Activated CD4-positive, alpha-beta T cell treated with anti-CD3 and anti-CD28 coated beads for 36 hours (primary cell): ENCODE results near the gene NUFIP1. TPM values are rescaled to one million over a fixed set of nuclear protein-coding genes. Genes with fewer than 3 reads are reported as not detected.
"Not testable (repeated sequence)": the region's sequence is repeated elsewhere in the genome, so short reads cannot be mapped to it uniquely, and the experiment has no call there.

Experiments
- ATAC-seq: fragments of 200-7000 bp; cut with Tn5 transposase; one replicate; pipeline ENCODE4 v1.10.0; 2021; ENCODE audit warnings: mild to moderate bottlenecking, moderate library complexity
- CTCF ChIA-PET: fragments of 350-600 bp; sonication (Branson Sonifier 250); formaldehyde crosslinking; loops from one replicate; lab custom pipeline; 2021; ENCODE audit warnings: antibody characterized with exemption; lab: Charles Lee
- POLR2A ChIA-PET: fragments of 350-600 bp; sonication (Branson Sonifier 250); formaldehyde crosslinking; loops from one replicate; lab custom pipeline; 2021; ENCODE audit warnings: antibody characterized with exemption, inconsistent platforms; lab: Charles Lee
- DNase-seq: peaks from one replicate; pipeline ENCODE4 v3.0.0-alpha.2; 2020
- H3K27ac Mint-ChIP-seq: one replicate; pipeline ENCODE4 v1.8.0; 2021; ENCODE audit warnings: mixed read lengths
- H3K27me3 Mint-ChIP-seq: one replicate; pipeline ENCODE4 v1.8.0; 2021; ENCODE audit warnings: mixed read lengths
- H3K36me3 Mint-ChIP-seq: one replicate; pipeline ENCODE4 v1.8.0; 2021; ENCODE audit warnings: low read depth, mixed read lengths
- H3K4me1 Mint-ChIP-seq: one replicate; pipeline ENCODE4 v1.8.0; 2021; ENCODE audit warnings: mixed read lengths
- H3K4me3 Mint-ChIP-seq: one replicate; pipeline ENCODE4 v1.8.0; 2021; ENCODE audit warnings: mild to moderate bottlenecking, moderate library complexity, mixed read lengths
- H3K9me3 Mint-ChIP-seq: one replicate; pipeline ENCODE4 v1.8.0; 2021; ENCODE audit warnings: low read depth, mixed read lengths
- intact Hi-C, 2 experiments: fragments of 100-400 bp; cut with DNase I in 1 of 2; cut with micrococcal nuclease in 1 of 2; formaldehyde crosslinking; loops; one replicate each; pipeline versions ENCODE4 v1.14.2 to v1.15.1; 2022 to 2024; cut with DNase I, micrococcal nuclease
- total RNA-seq, 2 experiments: library from RNA; stranded (reverse); gene quantifications; one replicate each; pipeline ENCODE4 v1.2.3, GENCODE V29; 2021

The NUFIP1 gene
- total RNA-seq, 2 experiments from 2014 or later = 10.1 to 13.6 TPM

DNA sequence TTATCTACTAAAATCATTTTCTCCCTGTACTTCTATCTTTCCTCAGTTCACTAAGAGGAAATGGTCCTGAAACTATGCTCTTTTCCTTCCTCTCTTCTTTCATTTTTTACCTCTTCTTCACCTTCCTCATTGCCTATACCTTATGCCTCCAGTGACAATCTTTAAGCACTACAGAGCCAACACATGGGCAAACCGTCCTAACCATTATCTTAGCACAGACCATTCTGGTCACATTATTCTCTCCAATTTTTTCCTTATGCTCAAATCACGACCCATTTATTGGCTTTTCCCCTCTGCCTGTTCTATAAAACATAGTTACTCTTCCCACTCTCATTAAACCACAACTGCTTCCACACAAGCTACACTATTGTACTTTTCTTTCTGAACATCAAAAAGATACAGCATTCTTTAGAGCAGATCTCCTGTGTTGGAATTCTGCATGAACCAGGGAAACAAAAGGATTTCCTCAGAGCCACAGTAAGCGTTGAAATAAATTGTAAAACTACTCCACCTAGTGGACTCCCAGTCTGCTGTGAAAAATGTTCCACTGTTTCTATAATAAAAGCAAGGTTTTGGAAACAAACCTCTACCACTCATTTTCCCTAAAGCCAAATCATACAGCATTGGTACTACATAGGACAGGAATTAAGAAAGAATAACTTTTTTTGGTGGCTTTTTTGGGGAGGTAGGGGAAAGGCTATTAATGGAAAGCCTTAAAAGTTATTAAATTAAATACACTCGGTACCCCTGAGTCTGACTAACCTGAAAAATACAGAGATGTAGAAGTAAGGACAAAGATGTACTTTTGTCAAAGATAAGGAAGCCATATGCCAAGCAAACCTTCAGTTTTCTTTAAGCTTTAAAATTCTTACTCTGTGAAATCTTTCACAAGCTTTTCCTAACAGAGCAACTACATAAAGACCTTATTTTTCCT is 19.5 kb downstream of the NUFIP1 start:
- no peak for DNase-seq
- peaks cover 15% of the 10 kb centered on the region for H3K36me3 Mint-ChIP-seq
- H3K27ac Mint-ChIP-seq = no peak overlapping the region
- POLR2A ChIA-PET = interaction anchor here (0.7 kb wide), 1 partner anchor 68 kb away, joined by 5 read pairs; no protein-coding TSS in a partner anchor
- H3K9me3 Mint-ChIP-seq = no peaks in the 10 kb centered on the region
- no peaks in the 10 kb centered on the region for H3K27me3 Mint-ChIP-seq
- H3K4me3 Mint-ChIP-seq = no peak overlapping the region
- ATAC-seq = no peak
- CTCF ChIA-PET = interaction anchor here (0.8 to 3.3 kb wide), 11 partner anchors 9 to 514 kb away, joined by 3 to 11 read pairs (median 4); no protein-coding TSS in a partner anchor
- peaks cover 2% of the 10 kb centered on the region for H3K4me1 Mint-ChIP-seq
- intact Hi-C loops = loop anchor here (1.0 to 5.0 kb wide), 2 partner anchors 487 to 1063 kb away; no protein-coding TSS in a partner anchor

DNA sequence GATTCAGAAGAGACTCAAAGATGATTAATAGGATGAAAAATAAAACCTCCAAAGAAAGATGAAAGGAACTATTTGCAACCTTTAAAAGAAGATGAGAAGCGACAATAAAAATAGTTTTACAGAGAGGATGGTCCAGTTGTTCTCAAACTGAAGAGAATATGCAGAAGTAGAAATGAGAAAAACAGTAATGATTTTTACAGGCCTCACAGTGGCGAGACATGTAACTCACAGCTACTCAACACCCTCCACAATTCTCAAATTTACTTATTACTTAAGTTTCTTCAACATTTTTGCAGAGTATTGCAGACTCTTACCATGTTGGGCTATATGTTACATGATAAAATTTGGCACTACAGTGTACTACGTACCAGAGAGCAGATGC is 20.8 kb downstream of the NUFIP1 start:
- ChIA-PET CTCF (interaction anchor here (0.9 to 3.3 kb wide), 2 partner anchors 14 to 25 kb away, joined by 3 to 11 read pairs; no protein-coding TSS in a partner anchor), POLR2A (no interaction called here)
- Mint-ChIP-seq H3K36me3 (peaks cover 27% of the 10 kb centered on the region), H3K4me3 (no peak overlapping the region), H3K27me3 (no peaks in the 10 kb centered on the region), H3K9me3 (peaks cover 3% of the 10 kb centered on the region), H3K4me1 (peaks cover 2% of the 10 kb centered on the region), H3K27ac (no peak overlapping the region)
- DNase-seq (no peak), ATAC-seq (no peak)
- intact Hi-C loops = no loop called here

DNA sequence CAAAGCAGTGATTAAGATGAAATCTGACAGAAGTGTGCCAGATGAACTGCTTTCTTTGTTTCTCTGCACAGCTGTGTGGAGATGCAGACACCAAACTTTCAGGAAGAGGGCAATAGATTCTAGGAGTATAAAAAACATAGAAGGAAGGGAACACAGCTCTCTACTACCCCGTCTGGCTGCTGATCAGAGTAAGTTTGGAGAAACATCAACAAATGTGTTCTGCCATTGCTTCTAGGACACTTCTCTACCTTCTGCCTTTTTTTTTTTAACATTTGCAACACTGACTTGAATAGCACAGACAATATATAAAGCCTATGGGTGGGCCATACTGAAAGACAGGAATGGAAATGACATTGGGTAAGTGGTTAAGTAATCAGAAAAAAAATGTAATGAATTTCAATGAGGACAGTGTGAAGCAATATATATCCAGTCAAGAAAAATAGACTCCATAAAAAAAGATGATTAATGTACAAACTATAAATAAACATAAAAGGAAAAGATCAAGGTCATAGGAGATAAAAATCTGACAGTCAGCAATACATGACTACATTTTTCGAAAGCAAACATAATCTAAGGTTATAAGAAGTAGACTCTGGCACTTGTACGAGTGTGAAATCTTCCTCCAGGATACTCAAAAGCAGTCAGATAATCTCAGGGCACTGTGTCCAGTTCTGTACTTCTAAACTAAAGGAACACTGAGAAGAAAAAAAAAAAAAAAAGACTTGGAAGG is 21.4 kb downstream of the NUFIP1 start:
- intact Hi-C loops = no loop called here
- Mint-ChIP-seq H3K9me3 (peaks cover 3% of the 10 kb centered on the region), H3K27ac (no peak overlapping the region), H3K36me3 (peaks cover 33% of the 10 kb centered on the region), H3K4me3 (no peak overlapping the region), H3K27me3 (no peaks in the 10 kb centered on the region), H3K4me1 (peaks cover 2% of the 10 kb centered on the region)
- DNase-seq (no peak), ATAC-seq (no peak)
- POLR2A ChIA-PET = interaction anchor here (0.7 kb wide), 1 partner anchor 1323 kb away, joined by 6 read pairs; no protein-coding TSS in a partner anchor
- CTCF ChIA-PET = interaction anchor here (0.7 to 3.3 kb wide), 2 partner anchors 25 to 1065 kb away, joined by 3 to 11 read pairs; no protein-coding TSS in a partner anchor

DNA sequence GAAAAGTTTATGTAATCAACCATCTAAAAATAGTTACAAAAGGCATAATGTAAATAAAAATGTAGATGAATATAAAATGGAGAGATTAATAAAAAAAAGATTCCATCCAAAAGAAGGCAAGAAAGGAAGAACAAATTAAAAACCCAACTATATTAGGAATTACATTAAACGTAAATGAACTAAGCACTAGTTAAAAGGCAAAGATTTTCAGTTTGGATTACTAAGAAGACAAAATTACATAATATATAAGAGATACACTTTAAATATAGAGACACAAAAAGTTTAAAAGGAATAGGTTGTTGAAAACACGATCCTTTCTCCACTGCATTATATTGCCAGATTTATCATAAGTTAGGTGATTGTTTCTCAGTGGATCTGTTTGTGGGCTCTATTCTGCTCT is 27.3 kb downstream of the NUFIP1 start:
- intact Hi-C loops = no loop called here

DNA sequence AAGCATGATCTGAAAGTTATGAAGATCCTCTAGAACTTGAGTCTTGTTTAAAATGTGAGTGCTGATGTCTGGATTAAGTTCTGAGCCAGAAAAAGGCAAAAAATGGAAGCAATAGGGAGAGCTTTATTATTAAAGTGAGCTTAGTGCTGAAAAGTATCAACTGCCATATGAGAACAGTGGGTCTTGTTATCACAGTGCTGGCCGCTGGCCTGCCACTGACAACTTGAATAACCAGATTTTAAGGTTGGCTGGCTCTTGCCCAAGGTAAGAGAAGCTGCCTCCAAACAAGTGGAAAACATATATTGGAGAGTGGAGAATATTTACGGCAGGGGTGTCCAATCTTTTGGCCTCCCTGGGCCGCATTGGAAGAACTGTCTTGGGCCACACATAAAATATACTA is 33.9 kb downstream of the NUFIP1 start:
- Mint-ChIP-seq H3K36me3 (peaks cover 18% of the 10 kb centered on the region), H3K27ac (no peak overlapping the region), H3K4me3 (no peak overlapping the region), H3K4me1 (no peaks in the 10 kb centered on the region), H3K9me3 (no peaks in the 10 kb centered on the region), H3K27me3 (no peaks in the 10 kb centered on the region)
- intact Hi-C loops = no loop called here
- POLR2A ChIA-PET = interaction anchor here (0.8 kb wide), 1 partner anchor 540 kb away, joined by 3 read pairs; no protein-coding TSS in a partner anchor
- no peak for DNase-seq
- CTCF ChIA-PET = interaction anchor here (2.1 kb wide), 1 partner anchor 13 kb away, joined by 4 read pairs; no protein-coding TSS in a partner anchor
- no peak for ATAC-seq

More for the DNA sequence above, 27.3 kb downstream of the NUFIP1 start:
- POLR2A ChIA-PET = no interaction called here
- peaks cover 11% of the 10 kb centered on the region for H3K9me3 Mint-ChIP-seq
- peaks cover 2% of the 10 kb centered on the region for H3K4me1 Mint-ChIP-seq
- no peaks in the 10 kb centered on the region for H3K27me3 Mint-ChIP-seq
- ATAC-seq = no peak
- H3K4me3 Mint-ChIP-seq = no peak overlapping the region
- no peak overlapping the region for H3K27ac Mint-ChIP-seq
- DNase-seq = no peak
- peaks cover 52% of the 10 kb centered on the region for H3K36me3 Mint-ChIP-seq
- CTCF ChIA-PET = no interaction called here

DNA sequence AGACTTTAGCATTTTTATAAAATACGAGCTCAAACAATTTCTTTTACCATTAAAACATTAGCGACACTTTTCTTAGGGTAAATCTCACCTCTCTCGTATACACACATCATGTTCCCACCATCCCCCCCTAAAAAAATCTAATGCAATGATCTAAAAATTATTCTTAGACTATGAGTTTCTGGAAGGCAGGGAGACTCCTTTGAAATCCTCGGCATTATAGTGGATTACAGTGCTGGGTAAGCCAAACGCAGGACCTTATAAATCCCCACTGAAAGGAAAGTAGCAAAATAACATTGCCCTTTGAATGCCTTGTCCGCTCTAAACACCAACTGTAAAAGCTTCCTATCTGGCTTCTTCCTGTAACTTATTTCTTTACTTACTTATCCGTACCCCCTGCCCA is 35.0 kb downstream of the NUFIP1 start:
- Mint-ChIP-seq H3K27ac (no peak overlapping the region), H3K4me1 (no peaks in the 10 kb centered on the region), H3K4me3 (no peak overlapping the region), H3K9me3 (no peaks in the 10 kb centered on the region), H3K36me3 (peaks cover 14% of the 10 kb centered on the region), H3K27me3 (no peaks in the 10 kb centered on the region)
- ATAC-seq (no peak), DNase-seq (no peak)
- POLR2A ChIA-PET = no interaction called here
- intact Hi-C loops = no loop called here
- CTCF ChIA-PET = interaction anchor here (0.8 to 1.1 kb wide), 2 partner anchors 12 to 15 kb away, joined by 3 read pairs; no protein-coding TSS in a partner anchor

DNA sequence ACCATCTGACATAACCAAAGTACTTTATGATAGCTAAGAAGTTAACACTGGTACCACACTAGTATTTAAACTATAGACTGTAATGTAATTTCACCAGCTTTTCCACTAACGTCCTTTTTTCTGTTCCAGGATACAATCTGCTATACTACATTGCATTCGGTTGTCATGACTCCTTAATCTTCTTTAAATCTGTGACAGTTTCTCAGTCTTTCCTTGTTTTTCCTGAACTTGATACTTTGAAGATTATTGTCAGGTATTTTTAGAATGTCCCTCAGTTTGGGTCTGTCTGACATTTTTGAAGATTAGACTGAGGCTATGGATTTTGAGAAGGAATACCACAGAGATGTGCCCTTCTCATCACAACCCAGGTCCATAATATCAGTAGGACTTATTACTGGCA is 36.6 kb downstream of the NUFIP1 start:
- POLR2A ChIA-PET = no interaction called here
- Mint-ChIP-seq H3K4me1 (no peaks in the 10 kb centered on the region), H3K36me3 (peaks cover 19% of the 10 kb centered on the region), H3K27ac (no peak overlapping the region), H3K4me3 (no peak overlapping the region), H3K9me3 (no peaks in the 10 kb centered on the region), H3K27me3 (no peaks in the 10 kb centered on the region)
- ATAC-seq (no peak), DNase-seq (no peak)
- intact Hi-C loops = no loop called here
- CTCF ChIA-PET = no interaction called here

DNA sequence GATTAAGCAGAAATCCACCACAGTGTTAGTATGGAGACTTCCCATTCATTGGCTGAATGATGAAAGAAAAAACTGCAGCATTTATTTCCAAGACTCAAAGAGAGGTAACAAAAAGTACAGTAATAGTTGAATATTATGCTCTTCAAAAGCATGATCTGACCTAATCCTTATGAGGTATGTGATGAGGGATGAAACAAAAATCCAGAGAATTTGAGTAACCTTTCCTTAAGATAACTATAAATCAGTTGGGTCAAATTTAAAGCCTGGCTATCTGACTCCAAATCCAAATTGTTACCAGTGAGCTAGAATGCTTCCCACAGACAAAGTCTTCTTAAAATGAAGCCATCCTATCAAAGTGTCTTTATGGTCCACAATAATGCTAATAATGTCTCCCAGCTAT is 38.1 kb downstream of the NUFIP1 start:
- Mint-ChIP-seq H3K27ac (no peak overlapping the region), H3K9me3 (no peaks in the 10 kb centered on the region), H3K27me3 (no peaks in the 10 kb centered on the region), H3K36me3 (peaks cover 19% of the 10 kb centered on the region), H3K4me3 (no peak overlapping the region), H3K4me1 (no peaks in the 10 kb centered on the region)
- ChIA-PET CTCF (interaction anchor here (0.9 kb wide), 1 partner anchor 34 kb away, joined by 3 read pairs; no protein-coding TSS in a partner anchor), POLR2A (no interaction called here)
- no peak for ATAC-seq
- intact Hi-C loops = no loop called here
- no peak for DNase-seq

DNA sequence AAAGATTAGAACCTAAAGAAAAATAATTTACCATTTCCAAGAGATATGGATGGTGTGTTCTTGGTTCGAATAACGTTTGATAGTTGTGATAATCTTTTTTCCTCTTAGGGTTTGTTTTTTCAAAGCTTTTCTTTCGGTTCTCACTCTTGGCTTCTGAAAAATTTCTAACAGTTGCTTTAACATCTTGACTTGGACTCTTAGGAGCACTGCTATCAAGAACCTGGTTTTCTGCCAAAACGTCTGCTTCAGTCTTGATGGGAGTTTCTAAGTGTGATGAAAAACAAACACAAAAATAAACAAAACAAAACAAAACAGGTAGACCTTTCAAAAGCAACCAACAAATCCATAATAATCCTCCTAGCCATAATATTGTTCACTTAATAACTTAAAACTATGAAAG is 45.9 kb downstream of the NUFIP1 start:
- H3K4me1 Mint-ChIP-seq, H3K4me3 Mint-ChIP-seq, ATAC-seq, H3K9me3 Mint-ChIP-seq, POLR2A ChIA-PET, intact Hi-C loops, H3K27me3 Mint-ChIP-seq, H3K27ac Mint-ChIP-seq, DNase-seq: not testable (repeated sequence)
- peaks cover 18% of the 10 kb centered on the region for H3K36me3 Mint-ChIP-seq
- CTCF ChIA-PET = interaction anchor here (0.6 to 2.9 kb wide), 6 partner anchors 25 to 545 kb away, joined by 3 to 11 read pairs (median 5); no protein-coding TSS in a partner anchor

DNA sequence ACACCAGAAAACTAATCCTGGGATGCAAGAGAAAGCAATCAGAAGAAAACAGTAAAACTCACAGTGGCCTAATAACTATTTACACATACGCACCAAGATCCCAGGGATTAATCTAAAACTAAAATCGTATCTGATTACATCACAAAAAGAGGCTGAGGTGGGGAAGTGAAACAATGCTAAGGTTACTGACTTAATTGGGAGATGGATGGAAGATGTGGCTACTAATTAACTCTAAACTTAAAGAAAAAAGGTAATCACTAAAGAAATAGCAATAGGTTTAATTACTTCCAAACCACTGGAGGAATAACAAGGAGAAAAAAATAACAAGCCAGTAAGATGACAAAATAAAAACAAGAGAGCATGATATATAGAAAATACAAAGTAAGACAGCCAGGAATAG is 50.4 kb downstream of the NUFIP1 start:
- Mint-ChIP-seq H3K4me1 (peaks cover 4% of the 10 kb centered on the region), H3K36me3 (peaks cover 15% of the 10 kb centered on the region)
- CTCF ChIA-PET = interaction anchor here (0.7 kb wide), 1 partner anchor 621 kb away, joined by 4 read pairs; no protein-coding TSS in a partner anchor

DNA sequence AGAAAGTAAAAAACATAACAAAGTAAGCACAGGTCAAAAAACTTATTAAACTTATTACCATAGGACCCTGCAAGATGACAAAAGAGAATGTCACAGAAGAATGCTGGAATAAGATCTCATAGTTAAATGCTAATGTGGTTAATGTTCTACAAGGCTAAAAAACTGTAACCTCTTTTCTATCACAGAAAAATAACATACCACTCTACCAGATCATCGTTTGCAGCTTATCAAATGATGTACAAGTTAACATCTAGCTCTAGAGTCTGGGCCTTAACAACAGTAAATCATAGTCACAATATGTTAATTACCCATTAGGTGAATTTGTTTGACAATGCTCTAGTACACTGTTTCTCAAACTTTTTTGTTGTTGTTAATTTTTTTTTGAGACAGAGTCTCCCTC is 53.0 kb downstream of the NUFIP1 start:
- CTCF ChIA-PET = interaction anchor here (1.0 to 1.8 kb wide), 4 partner anchors 8 to 44 kb away, joined by 3 to 8 read pairs (median 4); no protein-coding TSS in a partner anchor
- H3K4me3 Mint-ChIP-seq = no peak overlapping the region
- H3K9me3 Mint-ChIP-seq = no peaks in the 10 kb centered on the region
- no peaks in the 10 kb centered on the region for H3K27me3 Mint-ChIP-seq
- intact Hi-C loops = no loop called here
- POLR2A ChIA-PET = no interaction called here
- no peak overlapping the region for H3K27ac Mint-ChIP-seq
- peaks cover 6% of the 10 kb centered on the region for H3K36me3 Mint-ChIP-seq
- H3K4me1 Mint-ChIP-seq = peaks cover 4% of the 10 kb centered on the region
- DNase-seq (no peak), ATAC-seq (no peak)

More for the DNA sequence above, 50.4 kb downstream of the NUFIP1 start:
- H3K27ac Mint-ChIP-seq = no peak overlapping the region
- intact Hi-C loops = no loop called here
- no peak for DNase-seq
- POLR2A ChIA-PET = no interaction called here
- H3K27me3 Mint-ChIP-seq = no peaks in the 10 kb centered on the region
- H3K4me3 Mint-ChIP-seq = no peak overlapping the region
- no peak for ATAC-seq
- no peaks in the 10 kb centered on the region for H3K9me3 Mint-ChIP-seq
